DMS79 (cell line): Measurements from ENCODE around the gene RAB11A.

Experiments used
- DNase-seq: peaks from one replicate; lab custom pipeline; 2025; lab: John Stamatoyannopoulos, UW

The RAB11A gene

GRCh38 chr15:65940618-65940909 lies 71.3 kb downstream of the RAB11A start:
- no peak for DNase-seq
